Measurements from ENCODE around the gene GSN.

GSN gene

GRCh38 chr9:121304707-121305106 is 36.7 kb downstream of the GSN start:
- no peak for DNase-seq

GRCh38 chr9:121305269-121305994 is 37.5 kb downstream of the GSN start:
- no peak for DNase-seq

DNA sequence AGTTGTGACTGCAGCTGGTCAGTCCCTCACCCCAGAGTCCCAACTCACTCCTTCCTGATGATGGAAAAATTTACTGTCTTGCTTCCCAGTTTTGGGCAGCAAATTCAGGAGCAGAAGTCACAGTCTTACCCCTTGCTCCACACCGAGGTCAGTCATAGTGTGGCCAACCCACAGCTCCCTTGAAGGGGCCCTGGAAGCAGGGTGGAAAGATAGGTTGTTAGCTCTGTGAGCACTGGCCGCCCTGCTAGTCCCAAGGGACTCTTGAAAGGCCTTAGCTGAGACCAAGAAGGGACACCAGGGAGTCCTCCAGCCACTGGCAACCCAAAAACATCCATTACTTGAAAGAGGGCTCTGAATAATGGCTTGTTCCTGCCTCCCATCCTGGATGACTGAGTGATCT is 40.0 kb downstream of the GSN start:
- no peak for DNase-seq

GRCh38 chr9:121308765-121309164 is 40.8 kb downstream of the GSN start:
- no peak for DNase-seq

GRCh38 chr9:121309171-121309570 is 41.2 kb downstream of the GSN start:
- DNase-seq, result no peak

GRCh38 chr9:121309833-121310425 is 42.0 kb downstream of the GSN start:
- no peak for DNase-seq

DNA sequence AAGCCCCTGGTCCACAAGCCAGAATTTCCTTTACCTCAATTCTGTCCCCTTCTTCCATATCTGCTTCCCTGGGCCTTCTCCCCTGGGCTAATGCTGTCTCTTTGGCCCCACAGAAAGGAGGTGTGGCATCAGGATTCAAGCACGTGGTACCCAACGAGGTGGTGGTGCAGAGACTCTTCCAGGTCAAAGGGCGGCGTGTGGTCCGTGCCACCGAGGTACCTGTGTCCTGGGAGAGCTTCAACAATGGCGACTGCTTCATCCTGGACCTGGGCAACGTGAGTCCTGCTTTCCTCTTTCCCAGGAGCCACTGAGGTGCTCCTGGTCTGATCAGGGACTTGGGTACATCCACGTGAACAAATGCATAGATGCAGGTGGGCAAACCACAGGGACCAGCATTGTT is 42.6 kb downstream of the GSN start:
- no peak for DNase-seq

DNA sequence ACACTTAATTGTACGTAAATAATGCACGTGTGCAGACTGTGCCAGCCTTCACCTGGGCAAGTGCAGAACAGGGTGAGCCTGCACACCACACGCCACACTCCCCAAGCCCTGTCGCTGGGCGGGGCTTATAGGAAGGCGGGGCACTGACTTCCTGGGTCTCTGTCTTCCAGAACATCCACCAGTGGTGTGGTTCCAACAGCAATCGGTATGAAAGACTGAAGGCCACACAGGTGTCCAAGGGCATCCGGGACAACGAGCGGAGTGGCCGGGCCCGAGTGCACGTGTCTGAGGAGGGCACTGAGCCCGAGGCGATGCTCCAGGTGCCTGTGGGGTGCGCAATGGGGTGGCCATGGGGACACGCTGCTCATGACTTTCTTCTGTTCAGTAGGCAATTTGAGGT is 44.2 kb downstream of the GSN start:
- DNase-seq, result no peak

DNA sequence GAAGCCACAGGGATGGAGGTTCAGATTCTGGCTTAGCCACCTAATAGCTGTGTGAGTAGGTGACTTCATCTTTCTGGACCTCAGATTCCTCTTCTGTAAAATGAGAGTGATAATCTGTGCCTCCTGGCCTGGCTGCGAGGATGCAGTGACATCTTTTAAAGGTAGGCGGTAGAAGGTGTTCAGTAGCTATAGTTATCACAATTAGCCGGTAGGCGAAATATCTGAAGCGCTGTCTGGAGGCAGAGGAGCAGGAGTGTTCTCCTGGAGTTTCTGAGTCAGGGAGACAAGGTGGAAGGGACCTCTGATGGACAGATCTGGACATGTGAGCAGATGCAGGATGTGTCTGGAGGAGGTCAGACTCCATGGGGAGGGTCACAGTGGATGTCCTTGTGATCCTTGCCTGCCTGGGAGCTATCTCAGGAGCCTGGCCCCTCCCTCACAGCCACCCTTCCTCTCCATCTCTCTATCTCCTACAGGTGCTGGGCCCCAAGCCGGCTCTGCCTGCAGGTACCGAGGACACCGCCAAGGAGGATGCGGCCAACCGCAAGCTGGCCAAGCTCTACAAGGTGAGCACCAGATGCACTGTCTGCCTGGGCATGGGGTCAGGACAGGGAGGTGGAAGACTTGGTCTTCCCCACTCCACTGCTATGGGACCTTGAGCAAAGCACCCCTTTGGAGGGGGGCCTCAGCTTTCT is 45.6 kb downstream of the GSN start:
- DNase-seq, result no peak

DNA sequence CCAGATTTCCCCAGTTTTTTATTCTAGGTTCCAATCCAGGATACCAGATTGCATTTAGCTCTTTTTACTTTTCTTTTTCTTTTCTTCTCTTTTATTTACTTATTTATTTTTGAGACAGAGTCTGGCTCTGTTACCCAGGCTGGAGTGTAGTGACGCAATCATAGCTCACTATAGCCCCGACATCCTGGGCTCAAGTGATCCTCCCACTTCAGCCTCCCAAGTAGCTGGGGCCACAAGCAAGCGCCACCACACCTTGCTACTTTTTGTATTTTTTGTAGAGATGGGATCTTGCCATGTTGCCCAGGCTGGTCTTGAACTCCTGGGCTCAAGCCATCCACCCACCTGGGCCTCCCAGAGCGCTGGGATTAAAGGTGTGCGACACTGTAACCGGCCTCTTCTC is 48.4 kb downstream of the GSN start:
- no peak for DNase-seq

- DNase-seq, result no peak
Observed at GRCh38 chr9:121316852-121317373, 49.0 kb downstream of the GSN start.

DNA sequence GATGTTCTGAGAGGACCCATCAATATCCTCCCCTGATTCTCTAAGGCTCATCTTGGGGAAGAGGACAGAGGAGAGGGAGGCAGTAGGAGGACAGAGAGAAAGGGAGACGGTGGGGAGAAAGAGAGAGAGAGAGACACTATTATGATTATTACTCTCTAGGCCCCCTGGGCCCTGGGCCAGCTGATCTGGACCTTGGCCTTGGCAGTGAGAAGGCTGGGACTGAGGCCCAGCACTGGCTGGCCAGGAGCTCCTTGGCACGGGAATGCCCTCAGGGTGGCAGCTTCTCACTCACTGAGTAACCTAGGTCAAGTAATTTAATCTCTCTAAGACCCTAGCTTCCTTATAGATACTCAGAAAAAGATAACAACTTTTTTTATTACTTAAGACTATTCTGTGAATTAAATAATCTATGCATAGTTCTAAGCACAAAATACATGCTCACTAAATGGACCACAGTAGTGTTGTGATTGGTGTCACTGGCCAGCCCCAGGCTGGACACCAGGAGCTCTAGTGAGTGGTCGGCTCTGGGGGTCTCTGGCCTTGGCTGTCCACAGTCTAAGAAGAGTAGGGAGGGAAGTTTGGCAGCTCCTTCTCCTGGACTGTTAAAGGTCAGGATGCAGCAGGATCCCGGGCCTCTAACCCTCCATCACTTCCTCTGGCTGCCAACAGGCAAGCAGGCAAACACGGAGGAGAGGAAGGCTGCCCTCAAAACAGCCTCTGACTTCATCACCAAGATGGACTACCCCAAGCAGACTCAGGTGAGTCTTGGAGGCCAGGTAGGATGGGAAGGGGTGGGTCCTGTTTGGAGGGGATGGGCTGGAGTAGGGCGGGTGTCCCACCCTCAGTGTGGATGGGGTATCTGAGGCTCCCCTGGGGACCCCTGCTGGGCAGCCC is 50.0 kb downstream of the GSN start:
- DNase-seq, result no peak

DNA sequence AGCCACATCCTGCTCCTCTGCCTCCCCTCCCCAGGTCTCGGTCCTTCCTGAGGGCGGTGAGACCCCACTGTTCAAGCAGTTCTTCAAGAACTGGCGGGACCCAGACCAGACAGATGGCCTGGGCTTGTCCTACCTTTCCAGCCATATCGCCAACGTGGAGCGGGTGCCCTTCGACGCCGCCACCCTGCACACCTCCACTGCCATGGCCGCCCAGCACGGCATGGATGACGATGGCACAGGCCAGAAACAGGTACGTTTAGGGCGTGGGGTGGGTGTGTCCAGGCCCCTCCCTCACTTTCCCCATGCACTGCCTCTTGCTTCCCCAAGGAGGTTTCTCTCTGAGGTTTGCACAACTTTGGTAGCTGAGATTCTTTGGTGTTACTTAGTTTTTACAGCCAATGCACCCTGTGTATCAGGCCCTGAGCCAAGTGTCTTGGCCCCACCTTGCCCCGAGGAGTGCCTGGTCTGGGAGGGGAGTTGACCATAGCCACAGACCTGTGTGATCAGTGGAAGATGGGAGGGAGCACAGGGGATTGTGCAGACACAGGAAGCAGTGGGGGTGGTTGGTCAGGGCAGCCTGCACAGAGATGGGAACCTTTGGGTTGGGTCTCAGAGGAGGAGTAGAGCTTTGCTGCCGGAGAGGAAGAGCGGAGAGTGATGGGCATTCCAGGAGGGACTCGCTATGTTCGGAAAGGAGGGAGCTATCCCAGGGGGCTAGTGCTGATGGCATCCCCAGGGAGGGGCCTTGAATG is 50.8 kb downstream of the GSN start:
- DNase-seq, result no peak

GRCh38 chr9:121319383-121319780 is 51.4 kb downstream of the GSN start:
- no peak for DNase-seq

DNA sequence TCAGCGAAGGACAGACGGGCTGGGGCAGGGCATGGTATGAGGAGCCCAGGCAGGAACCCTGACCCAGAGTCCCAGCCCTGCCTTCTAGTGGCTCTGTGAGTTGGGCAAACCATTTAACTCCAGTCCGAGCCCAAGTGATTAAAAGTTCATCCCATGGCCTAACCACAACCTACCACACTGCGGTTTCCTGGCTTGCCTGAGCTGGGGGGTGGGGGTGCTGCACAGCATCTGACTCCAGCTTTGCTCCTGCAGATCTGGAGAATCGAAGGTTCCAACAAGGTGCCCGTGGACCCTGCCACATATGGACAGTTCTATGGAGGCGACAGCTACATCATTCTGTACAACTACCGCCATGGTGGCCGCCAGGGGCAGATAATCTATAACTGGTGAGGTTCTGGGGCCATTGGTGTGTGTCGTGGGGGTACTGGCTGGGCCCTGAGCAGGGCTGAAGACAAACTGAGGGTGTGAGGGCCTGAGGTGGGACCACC is 53.1 kb downstream of the GSN start:
- peak; percentile 16 for DNase-seq

DNA sequence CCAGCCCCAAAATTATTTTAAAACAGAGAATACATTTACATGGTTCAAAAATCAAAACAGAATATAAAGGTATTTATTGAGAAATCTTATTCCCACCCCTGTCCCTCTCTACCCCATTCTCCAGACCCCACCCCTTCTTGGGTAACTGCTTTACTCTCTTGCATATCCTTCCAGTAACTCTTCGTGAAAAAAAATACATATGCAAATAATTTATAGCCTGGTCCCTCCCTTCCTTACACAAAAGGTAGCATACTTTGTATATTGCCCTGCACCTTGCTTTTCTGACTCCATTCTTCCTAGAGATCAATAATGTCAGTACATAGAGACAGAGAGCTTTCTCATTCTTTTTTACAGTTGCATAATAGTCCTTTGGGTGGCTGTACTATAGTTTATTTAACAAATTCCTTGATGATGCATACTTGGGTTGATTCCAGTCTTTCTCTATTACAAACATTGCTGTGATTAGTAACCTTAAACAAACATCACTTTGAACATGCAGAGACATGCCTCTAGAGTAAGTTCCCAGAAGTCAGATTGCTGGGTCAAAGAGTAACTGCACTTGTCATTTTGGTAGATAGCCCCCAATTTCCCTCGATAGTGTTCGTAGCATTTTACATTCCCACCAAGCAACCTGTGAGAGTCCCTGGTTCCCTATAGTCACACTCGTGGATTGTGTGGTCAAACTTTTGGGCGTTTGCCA is 54.2 kb downstream of the GSN start:
- no peak for DNase-seq

DNA sequence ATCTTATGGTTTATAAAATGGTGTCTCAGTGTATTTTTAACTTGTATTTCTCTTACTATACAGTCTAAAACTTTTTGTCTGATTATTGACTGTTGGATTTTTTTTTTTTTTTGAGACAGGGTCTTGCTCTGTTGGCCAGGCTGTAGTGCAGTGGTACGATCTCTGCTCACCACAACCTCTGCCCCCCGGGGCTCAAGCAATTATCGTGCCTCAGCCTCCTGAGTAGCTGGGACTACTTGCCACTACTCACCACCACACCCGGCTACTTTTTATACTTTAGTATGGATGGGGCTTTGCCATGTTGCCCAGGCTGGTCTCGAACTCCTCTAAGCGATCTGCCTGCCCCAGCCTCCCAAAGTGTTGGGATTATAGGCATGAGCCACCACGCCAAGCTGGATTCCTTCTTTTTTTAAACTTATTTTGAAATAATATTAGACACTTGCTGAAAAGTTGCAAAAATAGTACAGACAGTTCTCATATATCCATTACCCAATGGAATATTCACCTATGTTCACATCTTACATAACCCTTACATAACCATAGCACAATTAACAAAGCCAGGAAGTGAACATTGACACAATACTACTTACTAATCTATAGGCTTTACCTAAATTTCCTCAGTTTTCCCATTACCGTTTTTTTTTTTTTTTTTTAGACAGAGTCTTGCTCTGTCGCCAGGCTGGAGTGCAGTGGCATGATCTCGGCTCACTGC is 54.9 kb downstream of the GSN start:
- no peak for DNase-seq

- no peak for DNase-seq
Observed at GRCh38 chr9:121323449-121324151, 55.6 kb downstream of the GSN start.

- no peak for DNase-seq
Observed at GRCh38 chr9:121324316-121324715, 56.4 kb downstream of the GSN start.

- DNase-seq, result no peak
Observed at GRCh38 chr9:121324755-121325154, 56.8 kb downstream of the GSN start.

Measured in CD4-positive, alpha-beta T cell treated with Interleukin-17A for 4 hours (primary cell).